ENCODE measurements around the gene LUZP2.

- TF ChIP-seq ZNF274 (IDR thresholded peaks at IDR 0.05; ENCODE audit: low read depth, low read length) (no peak), YY1 (IDR thresholded peaks at IDR 0.05; ENCODE audit: insufficient read depth, insufficient read length) (no peak)
Measured at GRCh38 chr11:24609192-24610119, 112.6 kb downstream of the LUZP2 start.
